OCI-LY1 (cell line): ENCODE data around the gene SELENOV.
A peak's percentile ranks its signal among the peaks of the same experiment; 100 is the strongest.

Experiments used
- H2AFZ ChIP-seq: fragments of 200-600 bp; sonication (generic), shearing (Covaris generic); 2 replicates; pipeline ENCODE4 v1.6.0; 2014; ENCODE audit warnings: antibody characterized with exemption, mild to moderate bottlenecking, low read length
- H3F3A ChIP-seq: fragments of 200-600 bp; sonication (generic), shearing (Covaris generic); 2 replicates; pipeline ENCODE4 v1.6.0; 2014; ENCODE audit warnings: mild to moderate bottlenecking, antibody characterized with exemption, low read length, moderate library complexity; ENCODE audit not compliant: insufficient read depth
- H3K27ac ChIP-seq: fragments of 200-600 bp; sonication (generic); 2 replicates; pipeline ENCODE4 v1.5.1; 2014; ENCODE audit warnings: low read length, mixed run types, mild to moderate bottlenecking, low read depth; ENCODE audit not compliant: poor library complexity, severe bottlenecking
- H3K27me3 ChIP-seq: fragments of 200-600 bp; sonication (generic); 2 replicates; pipeline ENCODE4 v1.6.0; 2014; ENCODE audit warnings: antibody characterized with exemption, mild to moderate bottlenecking, low read length, moderate library complexity; ENCODE audit not compliant: insufficient read depth
- H3K36me3 ChIP-seq: fragments of 200-600 bp; sonication (generic); 2 replicates; pipeline ENCODE4 v1.6.1; 2014; ENCODE audit warnings: mild to moderate bottlenecking, antibody characterized with exemption, low read length, moderate library complexity, mixed read lengths; ENCODE audit not compliant: insufficient read depth
- H3K4me1 ChIP-seq: fragments of 200-600 bp; sonication (generic); 2 replicates; pipeline ENCODE4 v1.5.1; 2014; ENCODE audit warnings: mild to moderate bottlenecking, low read length, moderate library complexity; ENCODE audit not compliant: insufficient read depth, severe bottlenecking
- H3K4me2 ChIP-seq: fragments of 200-600 bp; sonication (generic), shearing (Covaris generic); 2 replicates; pipeline ENCODE4 v1.6.1; 2014; ENCODE audit warnings: low read length
- H3K4me3 ChIP-seq: fragments of 200-600 bp; sonication (generic); 2 replicates; pipeline ENCODE4 v1.5.1; 2014; ENCODE audit warnings: low read length, low read depth, mild to moderate bottlenecking, mixed read lengths; ENCODE audit not compliant: poor library complexity, severe bottlenecking
- H3K79me2 ChIP-seq: fragments of 200-600 bp; shearing (Covaris generic); 2 replicates; pipeline ENCODE4 v1.6.1; 2016; ENCODE audit warnings: mixed run types, low read length, mixed read lengths; ENCODE audit not compliant: insufficient read depth
- H3K9ac ChIP-seq: fragments of 200-600 bp; sonication (generic), shearing (Covaris generic); 2 replicates; pipeline ENCODE4 v1.6.1; 2014; ENCODE audit warnings: mild to moderate bottlenecking, low read length, mixed read lengths
- H3K9me2 ChIP-seq: fragments of 200-600 bp; sonication (generic), shearing (Covaris generic); 2 replicates; pipeline ENCODE4 v1.6.1; 2014; ENCODE audit warnings: low read depth, mild to moderate bottlenecking, low read length, mixed read lengths
- H3K9me3 ChIP-seq: fragments of 200-600 bp; shearing (Covaris generic); 2 replicates; pipeline ENCODE4 v1.6.1; 2014; ENCODE audit warnings: low read length, mixed read lengths
- H4K20me1 ChIP-seq: fragments of 200-600 bp; sonication (generic), shearing (Covaris generic); 2 replicates; pipeline ENCODE4 v1.6.0; 2016; ENCODE audit warnings: mild to moderate bottlenecking, low read length; ENCODE audit not compliant: insufficient read depth
- CTCF ChIP-seq: fragments of 200-600 bp; sonication (generic), shearing (Covaris generic); IDR thresholded peaks from 2 replicates; pipeline ENCODE4 v1.5.1; 2017; ENCODE audit warnings: mild to moderate bottlenecking, antibody characterized with exemption, low read length, moderate library complexity, mixed read lengths
- EZH2 ChIP-seq: fragments of 200-600 bp; sonication (generic), shearing (Covaris generic); IDR thresholded peaks from 2 replicates; pipeline ENCODE4 v1.8.0; 2017; ENCODE audit warnings: borderline replicate concordance, mixed run types, mild to moderate bottlenecking, antibody characterized with exemption, low read length, moderate library complexity, mixed read lengths

The SELENOV gene

GRCh38 chr19:39499932-39500331 lies 15.0 kb upstream of the SELENOV start:
- Histone ChIP-seq H4K20me1 (no peaks in the 10 kb centered on the region), H3K4me3 (no peak overlapping the region), H3K4me1 (peaks cover 27% of the 10 kb centered on the region), H3K4me2 (peak overlapping the region; percentile 84; the same call in 1 of the 2 replicates), H3K9me3 (no peaks in the 10 kb centered on the region), H2AFZ (no peak overlapping the region), H3K36me3 (no peaks in the 10 kb centered on the region; the same call in 1 of the 2 replicates), H3F3A (no peaks in the 10 kb centered on the region), H3K9me2 (no peaks in the 10 kb centered on the region), H3K9ac (no peak overlapping the region), H3K79me2 (no peaks in the 10 kb centered on the region), H3K27me3 (peaks cover 5% of the 10 kb centered on the region), H3K27ac (no peak overlapping the region)
- no peak for TF ChIP-seq CTCF
- no peak for TF ChIP-seq EZH2

GRCh38 chr19:39500543-39500942 lies 14.4 kb upstream of the SELENOV start:
- no peaks in the 10 kb centered on the region; the same call in 1 of the 2 replicates for H3K36me3 ChIP-seq
- no peaks in the 10 kb centered on the region for H3K9me2 ChIP-seq
- H3K9ac ChIP-seq = no peak overlapping the region
- no peak overlapping the region for H3K4me2 ChIP-seq
- TF ChIP-seq EZH2 (no peak), CTCF (no peak)
- no peaks in the 10 kb centered on the region for H3F3A ChIP-seq
- no peak overlapping the region for H3K27ac ChIP-seq
- H2AFZ ChIP-seq = no peak overlapping the region
- H3K9me3 ChIP-seq = no peaks in the 10 kb centered on the region
- H3K4me3 ChIP-seq = no peak overlapping the region
- H3K79me2 ChIP-seq = no peaks in the 10 kb centered on the region
- H3K27me3 ChIP-seq = peaks cover 5% of the 10 kb centered on the region
- H4K20me1 ChIP-seq = no peaks in the 10 kb centered on the region
- H3K4me1 ChIP-seq = peaks cover 27% of the 10 kb centered on the region

DNA sequence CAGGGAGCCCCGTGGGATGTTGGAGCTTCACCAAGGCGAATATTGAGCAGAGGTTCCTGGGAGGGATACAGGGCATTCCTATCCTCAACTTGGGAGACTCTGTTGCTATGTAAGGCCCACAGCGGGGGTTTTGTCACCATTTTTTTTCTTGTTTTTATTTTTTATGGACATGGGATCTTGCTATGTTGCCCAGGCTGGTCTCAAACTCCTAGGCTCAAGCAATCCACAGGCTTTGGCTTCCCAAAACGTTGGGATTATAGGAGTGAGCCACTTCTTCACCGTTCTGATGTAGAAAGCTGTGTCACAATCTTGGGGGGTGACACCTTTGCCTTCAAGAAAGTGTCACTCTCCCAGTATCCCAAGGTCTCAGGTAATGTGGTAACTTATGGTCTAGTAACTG lies 13.6 kb upstream of the SELENOV start:
- TF ChIP-seq CTCF = no peak
- no peak for TF ChIP-seq EZH2
- Histone ChIP-seq H4K20me1 (no peaks in the 10 kb centered on the region), H3K79me2 (no peaks in the 10 kb centered on the region), H3K4me3 (no peak overlapping the region), H3K4me1 (peaks cover 27% of the 10 kb centered on the region), H3K9me3 (no peaks in the 10 kb centered on the region), H3F3A (no peaks in the 10 kb centered on the region), H3K9ac (no peak overlapping the region), H3K27me3 (peaks cover 5% of the 10 kb centered on the region), H3K4me2 (no peak overlapping the region), H3K36me3 (no peaks in the 10 kb centered on the region; the same call in 1 of the 2 replicates), H2AFZ (no peak overlapping the region), H3K27ac (no peak overlapping the region), H3K9me2 (no peaks in the 10 kb centered on the region)
